HG02610 (cell line): ENCODE measurements around the gene ADCY1.

Experiments used
- ATAC-seq: cut with Tn5 transposase; IDR thresholded peaks from one replicate; pipeline ENCODE4 v1.9.1; 2021; ENCODE audit warnings: mild to moderate bottlenecking, moderate library complexity; ENCODE audit not compliant: unreplicated experiment

Gene ADCY1

GRCh38 chr7:45689011-45689796, 115.0 kb downstream of the ADCY1 start:
- ATAC-seq: no peak

- no peak for ATAC-seq
Measured at GRCh38 chr7:45689797-45690761, 115.9 kb downstream of the ADCY1 start.

GRCh38 chr7:45690762-45691150, 116.6 kb downstream of the ADCY1 start:
- ATAC-seq: no peak

GRCh38 chr7:45691155-45691656, 117.0 kb downstream of the ADCY1 start:
- no peak for ATAC-seq

GRCh38 chr7:45692031-45692430, 117.9 kb downstream of the ADCY1 start:
- no peak for ATAC-seq

GRCh38 chr7:45695249-45695995, 121.3 kb downstream of the ADCY1 start:
- no peak for ATAC-seq

GRCh38 chr7:45696476-45696875, 122.3 kb downstream of the ADCY1 start:
- no peak for ATAC-seq

GRCh38 chr7:45697576-45698136, 123.5 kb downstream of the ADCY1 start:
- no peak for ATAC-seq

- ATAC-seq: no peak
Measured at GRCh38 chr7:45698303-45699014, 124.3 kb downstream of the ADCY1 start.

- ATAC-seq: no peak
Measured at GRCh38 chr7:45699015-45699309, 124.8 kb downstream of the ADCY1 start.

- ATAC-seq: no peak
Measured at GRCh38 chr7:45699726-45700390, 125.7 kb downstream of the ADCY1 start.

GRCh38 chr7:45700556-45700955, 126.4 kb downstream of the ADCY1 start:
- ATAC-seq: no peak

GRCh38 chr7:45701701-45702510, 127.7 kb downstream of the ADCY1 start:
- ATAC-seq: no peak

- no peak for ATAC-seq
Measured at GRCh38 chr7:45702751-45703150, 128.6 kb downstream of the ADCY1 start.

- no peak for ATAC-seq
Measured at GRCh38 chr7:45703373-45703821, 129.2 kb downstream of the ADCY1 start.

- ATAC-seq: no peak
Measured at GRCh38 chr7:45703911-45704682, 129.9 kb downstream of the ADCY1 start.

GRCh38 chr7:45704683-45705016, 130.5 kb downstream of the ADCY1 start:
- ATAC-seq: no peak
